SKM-1 treated with dmso at 0.1 percent for 144 hours (cell line): ENCODE results near the gene GEMIN5.

Experiments
- DNase-seq: peaks from one replicate; lab custom pipeline; 2025; ENCODE audit not compliant: unreplicated experiment; lab: John Stamatoyannopoulos, UW

GEMIN5 gene

DNA sequence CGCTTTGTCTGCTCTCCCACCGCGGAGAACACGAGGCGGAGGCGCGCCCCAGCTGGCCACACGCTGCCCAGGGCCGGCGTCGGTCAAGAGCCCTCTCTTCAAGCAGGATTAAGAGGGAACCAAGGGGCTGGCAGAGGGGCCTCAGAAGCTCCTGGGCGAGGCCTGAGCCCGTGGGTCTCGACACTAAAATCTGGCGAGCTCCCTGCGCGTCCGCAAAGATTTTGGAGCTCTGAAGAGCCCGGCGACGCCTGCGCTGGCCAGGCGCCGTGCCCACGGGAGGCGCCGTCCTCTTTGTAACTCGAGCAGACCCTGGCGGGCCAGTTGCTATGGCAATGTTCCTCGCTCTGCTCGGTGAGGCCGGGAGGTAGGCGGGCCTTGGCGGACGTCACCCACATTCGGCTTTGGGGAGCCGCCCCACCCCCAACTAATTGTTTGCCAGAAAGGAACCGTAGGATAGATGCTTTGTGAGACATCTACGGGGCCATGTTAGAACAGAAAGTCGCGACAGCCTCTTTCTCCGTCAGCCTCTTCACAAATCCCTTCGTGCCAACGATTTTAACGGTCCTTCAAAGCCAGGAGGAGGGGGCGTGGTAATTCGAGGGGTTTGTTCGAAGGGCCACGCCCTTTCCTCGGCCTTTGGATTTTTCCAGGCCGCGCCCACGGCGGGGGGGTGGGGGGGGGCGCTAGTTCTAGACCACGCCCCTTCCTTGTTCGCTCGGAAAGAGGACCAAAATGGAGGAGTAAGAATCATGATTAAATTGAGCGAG lies 80.3 kb downstream of the GEMIN5 start:
- DNase-seq: peak; percentile 91

DNA sequence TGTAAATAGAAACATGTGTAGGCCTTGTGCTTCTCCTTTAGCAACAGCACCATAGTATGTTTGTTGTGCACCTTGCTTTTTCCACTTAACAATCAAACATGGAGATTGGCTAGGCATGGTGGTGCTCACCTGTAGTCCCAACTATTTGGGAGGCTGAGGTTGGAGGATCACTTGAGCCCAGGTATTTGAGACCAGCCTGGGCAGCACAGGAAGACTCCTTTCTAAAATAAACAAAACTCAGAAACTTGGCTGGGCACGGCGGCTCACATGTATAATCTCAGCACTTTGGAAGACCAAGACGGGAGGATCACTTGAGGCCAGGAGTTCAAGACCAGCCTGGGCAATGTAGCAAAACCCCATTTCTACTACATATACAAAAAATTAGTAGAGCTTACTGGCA lies 86.7 kb downstream of the GEMIN5 start:
- DNase-seq: no peak

- DNase-seq: no peak
Measured at GRCh38 chr5:154850255-154851062, 87.6 kb downstream of the GEMIN5 start, which contains the start of gene FAXDC2. Gene FAXDC2, minus strand, starts transcription at chr5:154850603. Its CDS starts 12,425 bp downstream, at chr5:154838178.

- DNase-seq: peak; percentile 32
Measured at GRCh38 chr5:154849791-154850201, 88.2 kb downstream of the GEMIN5 start.

DNA sequence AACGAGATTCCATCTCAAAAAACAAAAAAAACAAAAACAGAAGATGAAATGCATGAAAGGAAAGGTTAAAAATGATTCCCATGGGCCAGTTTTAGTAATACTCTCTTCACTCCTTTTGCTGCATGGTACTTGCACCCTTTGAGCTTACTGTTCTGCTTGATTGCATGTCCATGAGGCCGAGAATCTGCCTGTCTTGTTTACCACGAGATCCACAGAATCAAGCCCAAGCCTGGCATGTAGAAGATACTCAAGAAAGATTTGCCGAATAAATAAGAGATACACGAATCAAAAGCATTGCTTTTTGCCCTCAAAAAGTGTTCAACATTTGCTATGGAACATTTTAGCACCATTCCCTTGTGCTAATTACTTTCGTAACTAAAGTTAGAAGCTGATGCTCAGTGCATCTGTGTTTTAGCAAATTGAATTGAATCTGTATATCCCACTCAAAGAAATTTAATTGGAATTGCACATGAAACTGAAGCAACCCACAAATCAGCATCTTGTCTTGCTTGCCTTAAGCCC lies 88.7 kb downstream of the GEMIN5 start:
- DNase-seq: no peak

DNA sequence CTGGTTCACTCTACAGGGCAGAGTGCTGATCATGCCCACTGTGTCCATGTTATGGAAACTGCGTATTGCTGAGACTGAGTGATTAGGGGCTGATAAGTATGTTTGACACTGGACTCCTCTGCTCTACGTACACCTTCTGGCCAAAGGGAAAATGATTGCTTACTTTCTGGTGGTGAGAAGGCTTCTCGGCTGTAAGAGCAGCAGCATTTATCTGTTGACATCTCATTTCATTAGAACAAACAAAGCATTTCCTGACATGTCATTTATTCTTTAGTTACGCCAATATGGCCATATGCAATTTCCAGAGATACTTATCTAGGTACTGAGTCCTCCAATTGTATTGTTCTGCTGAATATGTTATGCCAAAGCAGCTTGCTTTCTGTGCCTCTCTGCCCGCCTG lies 93.2 kb downstream of the GEMIN5 start:
- no peak for DNase-seq

GRCh38 chr5:154842689-154843530 lies 95.1 kb downstream of the GEMIN5 start:
- no peak for DNase-seq

DNA sequence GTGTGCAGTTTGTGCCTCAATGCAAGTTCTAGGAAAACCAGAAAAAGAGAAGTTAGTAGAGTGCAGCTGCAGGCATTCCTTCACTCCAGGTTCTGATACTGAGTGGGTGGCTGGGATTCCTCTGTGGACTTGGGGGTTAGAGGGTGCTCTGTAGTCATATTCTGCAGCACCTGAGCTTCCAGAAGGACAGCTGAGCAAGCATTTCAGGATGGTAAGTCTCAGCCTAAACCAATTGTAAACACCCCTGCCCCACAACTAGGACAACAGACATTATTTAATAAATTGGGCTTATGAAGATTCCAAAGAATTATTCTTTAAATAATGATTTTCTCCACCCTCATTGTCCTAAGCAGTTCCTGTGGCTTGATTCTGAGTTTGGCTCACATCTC lies 96.7 kb downstream of the GEMIN5 start:
- DNase-seq: no peak

DNA sequence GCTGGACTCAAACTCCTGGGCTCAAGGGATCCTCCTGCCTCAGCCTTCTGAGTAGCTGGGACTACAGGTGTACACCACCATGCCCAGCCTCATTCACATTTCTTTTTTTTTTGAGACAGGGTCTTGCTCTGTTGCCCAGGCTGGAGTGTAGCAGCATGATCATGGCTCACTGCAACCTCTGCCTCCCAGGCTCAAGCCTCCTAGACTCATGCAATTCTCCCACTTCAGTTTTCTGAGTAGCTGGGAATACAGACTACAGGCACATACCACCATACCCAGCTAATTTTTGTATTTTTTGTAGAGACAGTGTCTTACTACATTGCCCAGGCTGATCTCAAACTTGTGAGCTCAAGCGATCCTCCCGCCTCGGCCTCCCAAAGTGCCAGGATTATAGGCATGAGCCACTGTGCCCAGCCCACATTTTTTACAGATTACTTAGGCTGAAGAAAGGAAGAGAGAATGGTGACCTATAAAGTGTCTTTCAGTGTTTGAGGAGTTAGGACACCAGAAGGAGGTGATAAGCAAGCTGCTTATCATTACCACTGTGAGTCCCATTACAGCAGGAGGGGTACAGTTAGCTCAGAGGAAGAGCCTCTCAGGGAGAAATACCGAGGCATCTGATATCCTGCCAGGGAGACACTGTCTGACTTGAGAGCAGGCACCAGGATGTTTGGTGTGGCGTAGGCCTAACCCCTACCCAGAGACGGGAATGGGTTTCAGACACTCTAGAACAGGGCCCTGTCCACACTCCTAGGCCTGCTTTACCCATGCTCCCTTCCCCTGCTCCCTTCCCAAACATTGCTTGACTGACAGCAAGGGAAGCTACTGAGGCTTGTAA lies 97.4 kb downstream of the GEMIN5 start:
- DNase-seq: no peak
